GM10266 (cell line): ENCODE data around the gene CMTM3.
"Not testable (repeated sequence)": the region's sequence is repeated elsewhere in the genome, so short reads cannot be mapped to it uniquely, and the experiment has no call there.

Experiments
- DNase-seq: peaks from one replicate; pipeline ENCODE4 v3.0.0; 2012; ENCODE audit errors: extremely low spot score
- CTCF ChIP-seq: IDR thresholded peaks from 2 replicates; pipeline ENCODE4 v1.5.1; 2012; ENCODE audit warnings: mild to moderate bottlenecking, low read depth; ENCODE audit not compliant: control insufficient read depth, insufficient read depth; ENCODE audit errors: missing control alignments

Gene CMTM3

GRCh38 chr16:66566051-66566901, 38.2 kb upstream of the CMTM3 start, which contains the start of gene CMTM1:
Gene CMTM1 (plus strand): TSS chr16:66566439. CDS start chr16:66566514, 75 bp downstream.
- no peak for DNase-seq
- TF ChIP-seq CTCF, result no peak

GRCh38 chr16:66567270-66567669, 37.2 kb upstream of the CMTM3 start:
- not testable (repeated sequence) for DNase-seq

- TF ChIP-seq CTCF, result no peak
These were observed 36.1 kb upstream of the CMTM3 start for GRCh38 chr16:66568355-66568754.

GRCh38 chr16:66569131-66569530, 35.4 kb upstream of the CMTM3 start:
- no peak for DNase-seq
- no peak for TF ChIP-seq CTCF

More at GRCh38 chr16:66568355-66568754, 36.1 kb upstream of the CMTM3 start:
- DNase-seq, result no peak

- no peak for DNase-seq
- TF ChIP-seq CTCF, result no peak
These were observed 34.6 kb upstream of the CMTM3 start for GRCh38 chr16:66569827-66570405.

GRCh38 chr16:66572356-66572755, 32.1 kb upstream of the CMTM3 start:
- TF ChIP-seq CTCF, result no peak
- no peak for DNase-seq

GRCh38 chr16:66574081-66574480, 30.4 kb upstream of the CMTM3 start:
- DNase-seq, result no peak
- TF ChIP-seq CTCF, result no peak
